ENCODE measurements around the gene ALDH3A1. TPM values are rescaled to one million over a fixed set of nuclear protein-coding genes. Genes with fewer than 3 reads are reported as not detected.

The ALDH3A1 gene
- total and polyA plus RNA-seq, 9 of the 15 experiments (the other 6 are each of a cell fraction or from before 2014, with no cell fraction given) = not detected

DNA sequence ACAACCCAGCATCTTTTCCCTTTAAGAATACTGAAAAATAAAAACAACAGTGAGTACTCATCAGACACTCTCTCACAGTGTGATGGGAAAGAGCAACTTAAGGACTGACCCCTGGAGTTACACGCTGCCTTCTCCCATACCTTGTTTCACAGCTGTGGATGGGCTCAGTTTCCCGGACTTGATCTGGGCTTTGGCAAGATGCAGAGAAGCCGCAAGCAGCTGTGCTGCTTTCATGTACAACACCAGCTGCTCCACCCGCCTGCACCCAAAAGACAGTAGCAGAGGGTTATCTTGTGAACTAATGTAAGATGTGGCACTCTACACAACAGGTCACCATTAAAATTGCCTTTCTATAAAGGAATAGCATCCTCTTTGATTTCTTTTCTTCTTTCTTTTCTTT, 32.7 kb upstream of the ALDH3A1 start (continued):
- TF ChIP-seq KLF16 (IDR thresholded peaks at IDR 0.05) = no peak
- TF ChIP-seq SMAD2 (IDR thresholded peaks at IDR 0.05; ENCODE audit: low read depth, low read length) = no peak
- no peak for TF ChIP-seq CC2D1A (IDR thresholded peaks at IDR 0.05)
- no peak for TF ChIP-seq PHF21A (IDR thresholded peaks at IDR 0.05; ENCODE audit: borderline replicate concordance, low read depth)

GRCh38 chr17:19773534-19773933, 25.4 kb upstream of the ALDH3A1 start:
- POLR2A ChIA-PET = no interaction called here

More at GRCh38 chr17:19773534-19773933, 25.4 kb upstream of the ALDH3A1 start:
- no peak for FAIRE-seq
- H3K79me2 ChIP-seq (ENCODE audit: control insufficient read depth, insufficient read depth, low read length) = no peaks in the 10 kb centered on the region
- 2% methylated on average over 5 of the region's 6 CpGs for WGBS (ENCODE audit: insufficient coverage, low coverage, missing lambda C conversion rate)
- peaks cover 0 to 11% of the 10 kb centered on the region in 2 experiments; a peak in 2 of 5 replicates for H3K27me3 ChIP-seq (ENCODE audit: control insufficient read depth in 2 of 2, insufficient read depth in 2 of 2, low read length in 2 of 2)
- no peak for DNase-seq (ENCODE audit: extremely low read depth in 1 of 4, low spot score in 3 of 4)
- BruUV-seq (replicated peaks) = no TSS peak
- no peaks in the 10 kb centered on the region for H4K20me1 ChIP-seq (replicated peaks; ENCODE audit: control insufficient read depth, insufficient read depth, low read length)
- CTCF ChIA-PET (ENCODE audit: low intra/inter-chr PET ratio) = no interaction called here
- TF ChIP-seq, protein P1, sequence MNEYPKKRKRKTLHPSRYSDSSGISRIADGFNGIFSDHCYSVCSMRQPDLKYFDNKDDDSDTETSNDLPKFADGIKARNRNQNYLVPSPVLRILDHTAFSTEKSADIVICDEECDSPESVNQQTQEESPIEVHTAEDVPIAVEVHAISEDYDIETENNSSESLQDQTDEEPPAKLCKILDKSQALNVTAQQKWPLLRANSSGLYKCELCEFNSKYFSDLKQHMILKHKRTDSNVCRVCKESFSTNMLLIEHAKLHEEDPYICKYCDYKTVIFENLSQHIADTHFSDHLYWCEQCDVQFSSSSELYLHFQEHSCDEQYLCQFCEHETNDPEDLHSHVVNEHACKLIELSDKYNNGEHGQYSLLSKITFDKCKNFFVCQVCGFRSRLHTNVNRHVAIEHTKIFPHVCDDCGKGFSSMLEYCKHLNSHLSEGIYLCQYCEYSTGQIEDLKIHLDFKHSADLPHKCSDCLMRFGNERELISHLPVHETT (CRISPR knock-in tag; conservative IDR thresholded peaks at IDR 0.05 in 1 of 2, IDR thresholded peaks at IDR 0.05 in 1 of 2) = no peak
- TF ChIP-seq RBFOX2 (IDR thresholded peaks at IDR 0.05; ENCODE audit: low read depth, low read length) = no peak
- TF ChIP-seq, protein P2, sequence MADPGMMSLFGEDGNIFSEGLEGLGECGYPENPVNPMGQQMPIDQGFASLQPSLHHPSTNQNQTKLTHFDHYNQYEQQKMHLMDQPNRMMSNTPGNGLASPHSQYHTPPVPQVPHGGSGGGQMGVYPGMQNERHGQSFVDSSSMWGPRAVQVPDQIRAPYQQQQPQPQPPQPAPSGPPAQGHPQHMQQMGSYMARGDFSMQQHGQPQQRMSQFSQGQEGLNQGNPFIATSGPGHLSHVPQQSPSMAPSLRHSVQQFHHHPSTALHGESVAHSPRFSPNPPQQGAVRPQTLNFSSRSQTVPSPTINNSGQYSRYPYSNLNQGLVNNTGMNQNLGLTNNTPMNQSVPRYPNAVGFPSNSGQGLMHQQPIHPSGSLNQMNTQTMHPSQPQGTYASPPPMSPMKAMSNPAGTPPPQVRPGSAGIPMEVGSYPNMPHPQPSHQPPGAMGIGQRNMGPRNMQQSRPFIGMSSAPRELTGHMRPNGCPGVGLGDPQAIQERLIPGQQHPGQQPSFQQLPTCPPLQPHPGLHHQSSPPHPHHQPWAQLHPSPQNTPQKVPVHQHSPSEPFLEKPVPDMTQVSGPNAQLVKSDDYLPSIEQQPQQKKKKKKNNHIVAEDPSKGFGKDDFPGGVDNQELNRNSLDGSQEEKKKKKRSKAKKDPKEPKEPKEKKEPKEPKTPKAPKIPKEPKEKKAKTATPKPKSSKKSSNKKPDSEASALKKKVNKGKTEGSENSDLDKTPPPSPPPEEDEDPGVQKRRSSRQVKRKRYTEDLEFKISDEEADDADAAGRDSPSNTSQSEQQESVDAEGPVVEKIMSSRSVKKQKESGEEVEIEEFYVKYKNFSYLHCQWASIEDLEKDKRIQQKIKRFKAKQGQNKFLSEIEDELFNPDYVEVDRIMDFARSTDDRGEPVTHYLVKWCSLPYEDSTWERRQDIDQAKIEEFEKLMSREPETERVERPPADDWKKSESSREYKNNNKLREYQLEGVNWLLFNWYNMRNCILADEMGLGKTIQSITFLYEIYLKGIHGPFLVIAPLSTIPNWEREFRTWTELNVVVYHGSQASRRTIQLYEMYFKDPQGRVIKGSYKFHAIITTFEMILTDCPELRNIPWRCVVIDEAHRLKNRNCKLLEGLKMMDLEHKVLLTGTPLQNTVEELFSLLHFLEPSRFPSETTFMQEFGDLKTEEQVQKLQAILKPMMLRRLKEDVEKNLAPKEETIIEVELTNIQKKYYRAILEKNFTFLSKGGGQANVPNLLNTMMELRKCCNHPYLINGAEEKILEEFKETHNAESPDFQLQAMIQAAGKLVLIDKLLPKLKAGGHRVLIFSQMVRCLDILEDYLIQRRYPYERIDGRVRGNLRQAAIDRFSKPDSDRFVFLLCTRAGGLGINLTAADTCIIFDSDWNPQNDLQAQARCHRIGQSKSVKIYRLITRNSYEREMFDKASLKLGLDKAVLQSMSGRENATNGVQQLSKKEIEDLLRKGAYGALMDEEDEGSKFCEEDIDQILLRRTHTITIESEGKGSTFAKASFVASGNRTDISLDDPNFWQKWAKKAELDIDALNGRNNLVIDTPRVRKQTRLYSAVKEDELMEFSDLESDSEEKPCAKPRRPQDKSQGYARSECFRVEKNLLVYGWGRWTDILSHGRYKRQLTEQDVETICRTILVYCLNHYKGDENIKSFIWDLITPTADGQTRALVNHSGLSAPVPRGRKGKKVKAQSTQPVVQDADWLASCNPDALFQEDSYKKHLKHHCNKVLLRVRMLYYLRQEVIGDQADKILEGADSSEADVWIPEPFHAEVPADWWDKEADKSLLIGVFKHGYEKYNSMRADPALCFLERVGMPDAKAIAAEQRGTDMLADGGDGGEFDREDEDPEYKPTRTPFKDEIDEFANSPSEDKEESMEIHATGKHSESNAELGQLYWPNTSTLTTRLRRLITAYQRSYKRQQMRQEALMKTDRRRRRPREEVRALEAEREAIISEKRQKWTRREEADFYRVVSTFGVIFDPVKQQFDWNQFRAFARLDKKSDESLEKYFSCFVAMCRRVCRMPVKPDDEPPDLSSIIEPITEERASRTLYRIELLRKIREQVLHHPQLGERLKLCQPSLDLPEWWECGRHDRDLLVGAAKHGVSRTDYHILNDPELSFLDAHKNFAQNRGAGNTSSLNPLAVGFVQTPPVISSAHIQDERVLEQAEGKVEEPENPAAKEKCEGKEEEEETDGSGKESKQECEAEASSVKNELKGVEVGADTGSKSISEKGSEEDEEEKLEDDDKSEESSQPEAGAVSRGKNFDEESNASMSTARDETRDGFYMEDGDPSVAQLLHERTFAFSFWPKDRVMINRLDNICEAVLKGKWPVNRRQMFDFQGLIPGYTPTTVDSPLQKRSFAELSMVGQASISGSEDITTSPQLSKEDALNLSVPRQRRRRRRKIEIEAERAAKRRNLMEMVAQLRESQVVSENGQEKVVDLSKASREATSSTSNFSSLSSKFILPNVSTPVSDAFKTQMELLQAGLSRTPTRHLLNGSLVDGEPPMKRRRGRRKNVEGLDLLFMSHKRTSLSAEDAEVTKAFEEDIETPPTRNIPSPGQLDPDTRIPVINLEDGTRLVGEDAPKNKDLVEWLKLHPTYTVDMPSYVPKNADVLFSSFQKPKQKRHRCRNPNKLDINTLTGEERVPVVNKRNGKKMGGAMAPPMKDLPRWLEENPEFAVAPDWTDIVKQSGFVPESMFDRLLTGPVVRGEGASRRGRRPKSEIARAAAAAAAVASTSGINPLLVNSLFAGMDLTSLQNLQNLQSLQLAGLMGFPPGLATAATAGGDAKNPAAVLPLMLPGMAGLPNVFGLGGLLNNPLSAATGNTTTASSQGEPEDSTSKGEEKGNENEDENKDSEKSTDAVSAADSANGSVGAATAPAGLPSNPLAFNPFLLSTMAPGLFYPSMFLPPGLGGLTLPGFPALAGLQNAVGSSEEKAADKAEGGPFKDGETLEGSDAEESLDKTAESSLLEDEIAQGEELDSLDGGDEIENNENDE (IDR thresholded peaks at IDR 0.05; ENCODE audit: low read depth, low read length) = no peak
- TF ChIP-seq SETDB1 (IDR thresholded peaks at IDR 0.05; ENCODE audit: low read length) = no peak
- no peak overlapping the region for H2AFZ ChIP-seq (ENCODE audit: low read depth, low read length)
- no peak overlapping the region for H3K9ac ChIP-seq (ENCODE audit: insufficient read depth in 1 of 2, low read depth in 2 of 2, low read length in 2 of 2)
- in situ Hi-C loops (cut with MboI) (no loop called here), intact Hi-C loops (cut with micrococcal nuclease) (no loop called here)
- H3K4me3 ChIP-seq = no peak overlapping the region
- H3K4me2 ChIP-seq (ENCODE audit: insufficient read depth, low read length) = no peak overlapping the region
- ATAC-seq = no peak
- no peaks in the 10 kb centered on the region for H3K36me3 ChIP-seq (ENCODE audit: control insufficient read depth, insufficient read depth, low read length)
- no peak overlapping the region for H3K27ac ChIP-seq (ENCODE audit: extremely low read depth, low read depth, low read length)
- H3K4me1 ChIP-seq (replicated peaks in 1 of 2; ENCODE audit: control insufficient read depth in 2 of 2, insufficient read depth in 2 of 2, low read length in 2 of 2) = no peaks in the 10 kb centered on the region
- no peaks in the 10 kb centered on the region for H3K9me1 ChIP-seq (ENCODE audit: control insufficient read depth, insufficient read depth, low read length)
- no peaks in the 10 kb centered on the region for H3K9me3 ChIP-seq (replicated peaks; ENCODE audit: control insufficient read depth, insufficient read depth, low read depth, low read length)

All from K562 (cell line).